ENCODE measurements around the gene TNFAIP8. TPM values are rescaled to one million over a fixed set of nuclear protein-coding genes. Genes with fewer than 3 reads are reported as not detected.

Gene TNFAIP8
- total and polyA plus RNA-seq, 2 experiments from 2014 or later: 10.6 to 29.2 TPM

DNA sequence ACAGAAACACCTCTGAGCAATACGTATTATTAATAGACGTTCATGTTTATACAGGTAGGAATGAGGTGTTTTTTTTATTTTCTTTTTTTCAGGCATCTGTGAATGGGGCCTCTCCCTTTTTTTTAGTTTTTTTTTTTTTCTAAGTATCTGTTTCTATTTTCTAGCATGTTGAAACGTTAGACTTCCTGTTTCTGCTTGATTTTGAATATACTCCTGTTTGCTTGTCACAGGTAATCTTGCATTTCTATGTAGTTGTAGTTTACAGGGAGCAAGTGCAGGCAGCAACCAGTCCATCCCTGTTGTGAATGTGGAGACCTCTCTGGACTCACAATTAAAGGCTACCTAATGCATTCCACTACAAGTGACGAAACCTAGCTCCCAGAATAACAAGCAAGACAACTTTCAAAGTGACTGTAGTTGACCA lies 22.8 kb upstream of the TNFAIP8 start:
- H3F3A ChIP-seq (replicated peaks; ENCODE audit: low read depth): no peaks in the 10 kb centered on the region
- H3K36me3 ChIP-seq (ENCODE audit: insufficient read depth): no peaks in the 10 kb centered on the region
- no peak overlapping the region for H3K4me3 Mint-ChIP-seq
- H3K4me1 Mint-ChIP-seq: peaks cover 24% of the 10 kb centered on the region
- no peak for TF ChIP-seq POLR2AphosphoS5 (IDR thresholded peaks at IDR 0.05; ENCODE audit: low read depth)
- ATAC-seq: no peak
- H3K4me2 ChIP-seq: no peak overlapping the region
- H3K4me1 ChIP-seq (ENCODE audit: insufficient read depth): peaks cover 14% of the 10 kb centered on the region
- no peak overlapping the region for H3K4me3 ChIP-seq
- H3K36me3 Mint-ChIP-seq (ENCODE audit: low read depth): no peaks in the 10 kb centered on the region
- no peaks in the 10 kb centered on the region for H3K9me2 ChIP-seq (ENCODE audit: insufficient read depth)
- H4K20me1 ChIP-seq (replicated peaks; ENCODE audit: insufficient read depth): no peaks in the 10 kb centered on the region; the same call in 1 of the 2 replicates
- no peaks in the 10 kb centered on the region for H3K9me3 Mint-ChIP-seq
- H3K27me3 ChIP-seq (ENCODE audit: insufficient read depth): no peaks in the 10 kb centered on the region
- no peaks in the 10 kb centered on the region for H3K79me2 ChIP-seq (replicated peaks; ENCODE audit: insufficient read depth)
- H3K27ac ChIP-seq (ENCODE audit: low read depth): no peak overlapping the region
- H2AFZ ChIP-seq: no peak overlapping the region
- H3K27me3 Mint-ChIP-seq (ENCODE audit: insufficient read depth, low read depth, poor library complexity): peaks cover 3% of the 10 kb centered on the region
- no peak overlapping the region for H3K27ac Mint-ChIP-seq
- no peak for DNase-seq (ENCODE audit: low spot score)

GRCh38 chr5:119333421-119333851 lies 22.4 kb upstream of the TNFAIP8 start:
- H3F3A ChIP-seq (replicated peaks; ENCODE audit: low read depth): no peaks in the 10 kb centered on the region
- no peak overlapping the region for H3K4me2 ChIP-seq
- TF ChIP-seq, protein P1, sequence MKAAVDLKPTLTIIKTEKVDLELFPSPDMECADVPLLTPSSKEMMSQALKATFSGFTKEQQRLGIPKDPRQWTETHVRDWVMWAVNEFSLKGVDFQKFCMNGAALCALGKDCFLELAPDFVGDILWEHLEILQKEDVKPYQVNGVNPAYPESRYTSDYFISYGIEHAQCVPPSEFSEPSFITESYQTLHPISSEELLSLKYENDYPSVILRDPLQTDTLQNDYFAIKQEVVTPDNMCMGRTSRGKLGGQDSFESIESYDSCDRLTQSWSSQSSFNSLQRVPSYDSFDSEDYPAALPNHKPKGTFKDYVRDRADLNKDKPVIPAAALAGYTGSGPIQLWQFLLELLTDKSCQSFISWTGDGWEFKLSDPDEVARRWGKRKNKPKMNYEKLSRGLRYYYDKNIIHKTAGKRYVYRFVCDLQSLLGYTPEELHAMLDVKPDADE (IDR thresholded peaks at IDR 0.05): no peak
- TF ChIP-seq ZNF331 (CRISPR knock-in tag; IDR thresholded peaks at IDR 0.05; ENCODE audit: low read depth) (no peak), JUNB (IDR thresholded peaks at IDR 0.05; ENCODE audit: unreplicated experiment) (no peak), NANOG (IDR thresholded peaks at IDR 0.05; ENCODE audit: borderline replicate concordance) (no peak), EZH2phosphoT487 (IDR thresholded peaks at IDR 0.05; ENCODE audit: unreplicated experiment) (no peak), POLR2AphosphoS5 (IDR thresholded peaks at IDR 0.05; ENCODE audit: low read depth) (no peak)
- TF ChIP-seq, protein P2, sequence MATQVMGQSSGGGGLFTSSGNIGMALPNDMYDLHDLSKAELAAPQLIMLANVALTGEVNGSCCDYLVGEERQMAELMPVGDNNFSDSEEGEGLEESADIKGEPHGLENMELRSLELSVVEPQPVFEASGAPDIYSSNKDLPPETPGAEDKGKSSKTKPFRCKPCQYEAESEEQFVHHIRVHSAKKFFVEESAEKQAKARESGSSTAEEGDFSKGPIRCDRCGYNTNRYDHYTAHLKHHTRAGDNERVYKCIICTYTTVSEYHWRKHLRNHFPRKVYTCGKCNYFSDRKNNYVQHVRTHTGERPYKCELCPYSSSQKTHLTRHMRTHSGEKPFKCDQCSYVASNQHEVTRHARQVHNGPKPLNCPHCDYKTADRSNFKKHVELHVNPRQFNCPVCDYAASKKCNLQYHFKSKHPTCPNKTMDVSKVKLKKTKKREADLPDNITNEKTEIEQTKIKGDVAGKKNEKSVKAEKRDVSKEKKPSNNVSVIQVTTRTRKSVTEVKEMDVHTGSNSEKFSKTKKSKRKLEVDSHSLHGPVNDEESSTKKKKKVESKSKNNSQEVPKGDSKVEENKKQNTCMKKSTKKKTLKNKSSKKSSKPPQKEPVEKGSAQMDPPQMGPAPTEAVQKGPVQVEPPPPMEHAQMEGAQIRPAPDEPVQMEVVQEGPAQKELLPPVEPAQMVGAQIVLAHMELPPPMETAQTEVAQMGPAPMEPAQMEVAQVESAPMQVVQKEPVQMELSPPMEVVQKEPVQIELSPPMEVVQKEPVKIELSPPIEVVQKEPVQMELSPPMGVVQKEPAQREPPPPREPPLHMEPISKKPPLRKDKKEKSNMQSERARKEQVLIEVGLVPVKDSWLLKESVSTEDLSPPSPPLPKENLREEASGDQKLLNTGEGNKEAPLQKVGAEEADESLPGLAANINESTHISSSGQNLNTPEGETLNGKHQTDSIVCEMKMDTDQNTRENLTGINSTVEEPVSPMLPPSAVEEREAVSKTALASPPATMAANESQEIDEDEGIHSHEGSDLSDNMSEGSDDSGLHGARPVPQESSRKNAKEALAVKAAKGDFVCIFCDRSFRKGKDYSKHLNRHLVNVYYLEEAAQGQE (IDR thresholded peaks at IDR 0.05; ENCODE audit: unreplicated experiment): no peak
- H3K9me2 ChIP-seq (ENCODE audit: insufficient read depth): no peaks in the 10 kb centered on the region; the same call in 1 of the 2 replicates
- peaks cover 10% of the 10 kb centered on the region; the same call in 1 of the 2 replicates for H3K4me1 ChIP-seq (ENCODE audit: insufficient read depth)
- ATAC-seq (no peak), DNase-seq (ENCODE audit: low spot score) (no peak)
- no peaks in the 10 kb centered on the region; the same call in 1 of the 2 replicates for H4K20me1 ChIP-seq (replicated peaks; ENCODE audit: insufficient read depth)
- peaks cover 6% of the 10 kb centered on the region for H3K27me3 Mint-ChIP-seq (ENCODE audit: insufficient read depth, low read depth, poor library complexity)
- H2AFZ ChIP-seq: no peak overlapping the region
- no peak overlapping the region for H3K27ac ChIP-seq (ENCODE audit: low read depth)
- no peak overlapping the region for H3K4me3 Mint-ChIP-seq
- H3K79me2 ChIP-seq (replicated peaks; ENCODE audit: insufficient read depth): no peaks in the 10 kb centered on the region
- H3K4me1 Mint-ChIP-seq: peaks cover 21% of the 10 kb centered on the region
- no peaks in the 10 kb centered on the region for H3K9me3 Mint-ChIP-seq
- H3K36me3 Mint-ChIP-seq (ENCODE audit: low read depth): no peaks in the 10 kb centered on the region
- H3K27me3 ChIP-seq (ENCODE audit: insufficient read depth): no peaks in the 10 kb centered on the region
- H3K27ac Mint-ChIP-seq: no peak overlapping the region
- H3K4me3 ChIP-seq: no peak overlapping the region
- no peaks in the 10 kb centered on the region for H3K36me3 ChIP-seq (ENCODE audit: insufficient read depth)

All from GM23338 (cell line).